ENCODE measurements around the gene RNPEP.
"Not testable (repeated sequence)": the region's sequence is repeated elsewhere in the genome, so short reads cannot be mapped to it uniquely, and the experiment has no call there.

RNPEP gene

GRCh38 chr1:202047977-202048376, 65.5 kb downstream of the RNPEP start:
- H3K36me3 ChIP-seq (ENCODE audit: low read length): no peaks in the 10 kb centered on the region
- no peaks in the 10 kb centered on the region for H3K27me3 ChIP-seq (ENCODE audit: low read length)
- no peaks in the 10 kb centered on the region for H3K9me2 ChIP-seq (replicated peaks; ENCODE audit: insufficient read depth, low read length)
- no peak overlapping the region for H2AFZ ChIP-seq (ENCODE audit: low read depth, low read length, severe bottlenecking)
- no peaks in the 10 kb centered on the region for H3F3A ChIP-seq (ENCODE audit: insufficient read depth)
- no peaks in the 10 kb centered on the region for H3K79me2 ChIP-seq (ENCODE audit: insufficient read depth, low read length)
- no peaks in the 10 kb centered on the region for H4K20me1 ChIP-seq (ENCODE audit: low read depth, low read length)
- no peak overlapping the region for H3K4me2 ChIP-seq (ENCODE audit: low read depth, low read length, poor library complexity, severe bottlenecking)
- TF ChIP-seq EZH2phosphoT487 (conservative IDR thresholded peaks at IDR 0.05; ENCODE audit: low read length) (no peak), CTCF (IDR thresholded peaks at IDR 0.05; ENCODE audit: insufficient read depth, low read length, poor library complexity, severe bottlenecking) (no peak)
- no peak overlapping the region for H3K4me3 ChIP-seq (ENCODE audit: insufficient read depth, low read length, poor library complexity, severe bottlenecking)
- H3K9me3 ChIP-seq (ENCODE audit: insufficient read depth, low read length): no peaks in the 10 kb centered on the region
- no peak overlapping the region for H3K9ac ChIP-seq (ENCODE audit: low read length)
- no peak overlapping the region for H3K27ac ChIP-seq (ENCODE audit: low read depth, low read length)

- no peaks in the 10 kb centered on the region for H3K27me3 ChIP-seq (ENCODE audit: low read length)
- no peak for TF ChIP-seq EZH2phosphoT487 (conservative IDR thresholded peaks at IDR 0.05; ENCODE audit: low read length)
- TF ChIP-seq CTCF (IDR thresholded peaks at IDR 0.05; ENCODE audit: insufficient read depth, low read length, poor library complexity, severe bottlenecking): no peak
- H3K9me2 ChIP-seq (replicated peaks; ENCODE audit: insufficient read depth, low read length): no peaks in the 10 kb centered on the region
- H3K36me3 ChIP-seq (ENCODE audit: low read length): no peaks in the 10 kb centered on the region
- H4K20me1 ChIP-seq (ENCODE audit: low read depth, low read length): no peaks in the 10 kb centered on the region
- no peak overlapping the region for H3K4me3 ChIP-seq (ENCODE audit: insufficient read depth, low read length, poor library complexity, severe bottlenecking)
- no peak overlapping the region for H2AFZ ChIP-seq (ENCODE audit: low read depth, low read length, severe bottlenecking)
- H3F3A ChIP-seq (ENCODE audit: insufficient read depth): no peaks in the 10 kb centered on the region
- H3K79me2 ChIP-seq (ENCODE audit: insufficient read depth, low read length): no peaks in the 10 kb centered on the region
- no peak overlapping the region for H3K4me2 ChIP-seq (ENCODE audit: low read depth, low read length, poor library complexity, severe bottlenecking)
- no peak overlapping the region for H3K9ac ChIP-seq (ENCODE audit: low read length)
- no peak overlapping the region for H3K27ac ChIP-seq (ENCODE audit: low read depth, low read length)
- H3K9me3 ChIP-seq (ENCODE audit: insufficient read depth, low read length): no peaks in the 10 kb centered on the region
Observed at GRCh38 chr1:202049129-202049528, 66.7 kb downstream of the RNPEP start.

GRCh38 chr1:202054094-202054493, 71.6 kb downstream of the RNPEP start:
- no peak for TF ChIP-seq EZH2phosphoT487 (conservative IDR thresholded peaks at IDR 0.05; ENCODE audit: low read length)
- no peak for TF ChIP-seq CTCF (IDR thresholded peaks at IDR 0.05; ENCODE audit: insufficient read depth, low read length, poor library complexity, severe bottlenecking)

GRCh38 chr1:202054673-202055072, 72.2 kb downstream of the RNPEP start:
- H2AFZ ChIP-seq (ENCODE audit: low read depth, low read length, severe bottlenecking); H3K9ac ChIP-seq (ENCODE audit: low read length); H3K4me3 ChIP-seq (ENCODE audit: insufficient read depth, low read length, poor library complexity, severe bottlenecking); H3K27ac ChIP-seq (ENCODE audit: low read depth, low read length); H3K9me2 ChIP-seq (replicated peaks; ENCODE audit: insufficient read depth, low read length); H3F3A ChIP-seq (ENCODE audit: insufficient read depth); H3K4me2 ChIP-seq (ENCODE audit: low read depth, low read length, poor library complexity, severe bottlenecking); H3K27me3 ChIP-seq (ENCODE audit: low read length); H3K9me3 ChIP-seq (ENCODE audit: insufficient read depth, low read length); H4K20me1 ChIP-seq (ENCODE audit: low read depth, low read length); H3K79me2 ChIP-seq (ENCODE audit: insufficient read depth, low read length); H3K36me3 ChIP-seq (ENCODE audit: low read length): not testable (repeated sequence)

More at GRCh38 chr1:202054094-202054493, 71.6 kb downstream of the RNPEP start:
- Histone ChIP-seq H2AFZ (ENCODE audit: low read depth, low read length, severe bottlenecking) (no peak overlapping the region), H3K79me2 (ENCODE audit: insufficient read depth, low read length) (no peaks in the 10 kb centered on the region), H3K9me3 (ENCODE audit: insufficient read depth, low read length) (no peaks in the 10 kb centered on the region), H3K4me2 (ENCODE audit: low read depth, low read length, poor library complexity, severe bottlenecking) (no peak overlapping the region), H3K27me3 (ENCODE audit: low read length) (no peaks in the 10 kb centered on the region), H3F3A (ENCODE audit: insufficient read depth) (no peaks in the 10 kb centered on the region), H3K9ac (ENCODE audit: low read length) (no peak overlapping the region), H3K27ac (ENCODE audit: low read depth, low read length) (no peak overlapping the region), H3K4me3 (ENCODE audit: insufficient read depth, low read length, poor library complexity, severe bottlenecking) (no peak overlapping the region), H3K9me2 (replicated peaks; ENCODE audit: insufficient read depth, low read length) (no peaks in the 10 kb centered on the region), H4K20me1 (ENCODE audit: low read depth, low read length) (no peaks in the 10 kb centered on the region), H3K36me3 (ENCODE audit: low read length) (no peaks in the 10 kb centered on the region)
